22Rv1 (cell line): ENCODE results near the gene ZDHHC3.

Experiments
- ZFX ChIP-seq: fragments of 450-650 bp; IDR thresholded peaks from 2 replicates; pipeline ENCODE4 v1.6.1; 2017; ENCODE audit warnings: antibody characterized with exemption, borderline replicate concordance
- TF ChIP-seq, protein P1 (sequence below): fragments of 450-650 bp; IDR thresholded peaks from 2 replicates; pipeline ENCODE4 v1.5.1; 2017; ENCODE audit warnings: mild to moderate bottlenecking

DNA sequence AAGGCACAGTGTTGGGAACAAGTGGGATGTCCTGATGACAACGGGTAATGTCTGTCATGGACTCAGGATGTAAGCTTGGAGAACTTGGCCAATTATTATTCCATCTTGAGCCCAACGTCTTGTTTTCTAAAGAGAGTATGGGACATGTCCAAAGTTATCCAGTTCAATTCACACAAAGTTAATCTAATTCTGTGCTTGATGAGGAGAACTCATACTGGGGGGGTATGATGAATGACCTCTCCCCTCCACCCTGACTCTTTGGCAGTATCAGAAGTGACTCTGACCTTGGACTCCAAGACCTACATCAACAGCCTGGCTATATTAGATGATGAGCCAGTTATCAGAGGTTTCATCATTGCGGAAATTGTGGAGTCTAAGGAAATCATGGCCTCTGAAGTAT is 65.3 kb downstream of the ZDHHC3 start:
- TF ChIP-seq, protein P1, sequence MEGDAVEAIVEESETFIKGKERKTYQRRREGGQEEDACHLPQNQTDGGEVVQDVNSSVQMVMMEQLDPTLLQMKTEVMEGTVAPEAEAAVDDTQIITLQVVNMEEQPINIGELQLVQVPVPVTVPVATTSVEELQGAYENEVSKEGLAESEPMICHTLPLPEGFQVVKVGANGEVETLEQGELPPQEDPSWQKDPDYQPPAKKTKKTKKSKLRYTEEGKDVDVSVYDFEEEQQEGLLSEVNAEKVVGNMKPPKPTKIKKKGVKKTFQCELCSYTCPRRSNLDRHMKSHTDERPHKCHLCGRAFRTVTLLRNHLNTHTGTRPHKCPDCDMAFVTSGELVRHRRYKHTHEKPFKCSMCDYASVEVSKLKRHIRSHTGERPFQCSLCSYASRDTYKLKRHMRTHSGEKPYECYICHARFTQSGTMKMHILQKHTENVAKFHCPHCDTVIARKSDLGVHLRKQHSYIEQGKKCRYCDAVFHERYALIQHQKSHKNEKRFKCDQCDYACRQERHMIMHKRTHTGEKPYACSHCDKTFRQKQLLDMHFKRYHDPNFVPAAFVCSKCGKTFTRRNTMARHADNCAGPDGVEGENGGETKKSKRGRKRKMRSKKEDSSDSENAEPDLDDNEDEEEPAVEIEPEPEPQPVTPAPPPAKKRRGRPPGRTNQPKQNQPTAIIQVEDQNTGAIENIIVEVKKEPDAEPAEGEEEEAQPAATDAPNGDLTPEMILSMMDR = no peak
- TF ChIP-seq ZFX = no peak
